GM21619 (cell line): ENCODE measurements around the gene GLT6D1.

Source experiments
- ATAC-seq: cut with Tn5 transposase; IDR thresholded peaks from one replicate; pipeline ENCODE4 v1.9.1; 2021; ENCODE audit not compliant: unreplicated experiment

The GLT6D1 gene

DNA sequence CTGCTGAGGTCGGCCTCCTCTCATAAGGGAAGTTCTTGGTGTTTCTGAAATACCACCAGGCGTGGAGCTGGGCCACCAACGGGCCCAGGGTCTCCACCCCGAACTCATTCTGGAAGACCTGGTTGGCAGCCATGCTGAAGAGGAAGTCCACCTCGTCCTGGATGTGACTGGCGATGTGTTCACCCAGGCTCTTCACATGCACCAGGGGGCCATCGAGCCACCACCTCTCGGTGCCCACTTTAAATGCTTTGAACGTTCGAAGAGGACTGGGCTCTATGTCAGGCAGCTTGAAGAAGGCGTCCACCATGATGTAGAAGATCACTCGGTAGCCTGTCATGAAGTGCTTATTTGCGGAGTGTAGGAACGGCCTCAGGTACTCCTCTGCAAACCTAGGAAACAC is 15.1 kb downstream of the GLT6D1 start:
- no peak for ATAC-seq

DNA sequence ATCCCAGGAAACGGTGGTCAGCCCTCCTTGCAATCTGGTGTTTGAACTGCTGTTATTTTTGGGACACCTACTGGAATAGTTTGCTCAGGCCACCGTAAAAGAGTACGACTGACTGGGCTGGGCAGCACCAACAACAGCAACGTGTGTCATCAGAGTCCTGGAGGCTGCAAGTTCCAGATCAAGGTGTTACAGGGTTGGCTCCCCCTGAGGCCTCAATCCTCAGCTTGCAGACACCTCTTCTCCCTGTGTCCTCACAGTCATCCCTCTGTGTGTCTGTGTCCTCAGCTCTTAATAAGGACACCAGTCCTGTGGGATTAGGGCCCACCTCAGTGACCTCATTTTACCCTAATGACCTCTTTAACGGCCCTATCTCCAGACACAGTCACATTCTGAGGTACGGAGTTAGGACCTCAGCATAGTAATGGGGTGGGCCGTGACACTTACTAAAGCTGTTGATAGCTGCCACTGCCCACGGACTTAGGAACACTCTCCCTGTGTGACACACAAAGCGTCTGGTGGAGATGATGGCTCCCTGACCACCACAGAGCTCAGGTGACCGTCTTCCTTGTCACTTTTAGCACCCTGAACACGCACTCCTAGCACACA is 16.8 kb downstream of the GLT6D1 start:
- ATAC-seq = no peak

DNA sequence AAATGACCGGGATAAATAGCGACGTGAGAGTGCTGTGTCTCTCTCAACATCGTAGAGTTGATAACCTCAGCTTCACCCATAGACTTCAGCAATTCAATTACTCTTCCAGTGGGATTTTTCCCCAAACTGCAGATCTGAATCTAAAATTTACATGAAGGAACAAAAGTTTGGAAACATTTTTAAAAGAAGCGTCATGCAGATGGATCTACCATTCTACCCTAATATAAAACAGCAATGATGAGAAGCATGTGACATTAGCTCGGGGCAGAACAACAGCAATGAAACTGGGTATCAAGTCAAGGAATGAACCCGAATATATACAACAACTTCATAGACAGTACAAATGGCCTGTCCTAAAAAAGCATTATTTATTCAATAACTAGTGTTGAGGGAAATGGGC is 18.8 kb downstream of the GLT6D1 start:
- ATAC-seq = no peak

DNA sequence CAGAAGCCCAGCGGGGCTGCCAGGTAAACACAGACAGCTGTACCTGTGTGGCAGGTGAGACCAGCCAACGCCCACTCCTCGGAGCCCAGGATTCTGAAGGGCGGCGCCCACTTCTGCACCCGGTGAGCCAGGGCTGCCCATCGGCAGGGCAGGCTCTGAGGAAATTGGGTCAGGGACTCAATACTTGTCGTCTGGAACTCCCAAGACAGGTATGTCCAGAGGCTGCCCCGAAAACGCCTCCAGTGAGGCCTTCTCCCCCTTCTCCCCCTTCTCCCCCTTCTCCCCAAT is 19.8 kb downstream of the GLT6D1 start:
- no peak for ATAC-seq

DNA sequence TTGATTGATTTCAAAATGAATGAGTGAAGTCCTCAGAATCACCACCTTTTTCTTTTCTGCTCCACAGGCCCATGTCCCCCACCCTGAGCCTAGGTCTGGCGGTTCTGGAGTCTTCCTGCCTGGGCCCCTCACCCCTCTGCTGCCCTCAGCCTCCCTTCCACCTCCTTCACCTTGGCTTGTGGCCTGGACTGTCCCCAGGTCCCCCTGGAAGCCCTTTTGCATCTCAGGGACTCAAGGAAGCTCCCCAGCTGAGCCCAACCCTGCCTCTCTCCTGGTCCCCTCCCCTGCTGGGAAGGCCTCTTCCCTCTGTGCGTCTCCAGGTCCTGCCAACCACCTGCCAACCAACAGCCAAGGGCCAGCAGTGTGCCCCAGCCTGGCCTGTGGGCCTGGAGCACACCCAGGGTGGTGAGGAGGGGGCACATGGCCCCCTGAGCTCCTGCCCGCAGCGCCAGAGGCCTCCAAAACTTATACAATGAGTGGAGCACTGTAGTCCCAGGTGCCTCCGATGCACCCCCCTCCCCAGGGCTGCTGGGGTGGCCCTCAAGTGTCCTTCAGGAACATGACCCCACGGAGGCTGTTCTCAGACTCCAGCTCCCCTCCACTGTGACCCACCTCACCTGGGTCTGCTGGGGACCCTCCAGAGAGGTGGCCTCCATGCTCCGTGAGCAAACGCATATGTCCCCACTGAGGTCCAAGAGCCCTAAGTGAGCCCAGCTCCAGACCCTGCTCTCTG is 20.3 kb downstream of the GLT6D1 start:
- ATAC-seq = no peak

DNA sequence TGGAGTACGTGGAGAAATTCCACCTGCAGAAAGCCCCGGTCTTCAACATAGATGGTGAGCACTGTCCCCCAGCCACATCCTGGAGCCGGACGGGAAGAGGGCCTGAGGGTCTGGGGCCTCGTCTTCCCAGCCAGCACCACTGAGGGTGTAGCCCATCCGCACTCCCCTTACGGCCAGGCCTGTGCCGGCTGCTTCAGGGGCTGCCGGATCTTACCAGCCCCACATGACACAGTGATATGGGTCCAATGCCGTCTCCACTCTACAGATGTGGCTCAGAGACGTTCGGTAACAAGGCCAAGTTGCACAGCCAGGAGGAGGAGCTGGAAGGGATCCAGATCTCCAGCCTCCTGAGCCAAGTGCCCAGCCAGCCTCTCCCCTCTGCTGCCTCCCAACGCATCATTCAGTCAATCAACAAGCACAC is 21.3 kb downstream of the GLT6D1 start:
- ATAC-seq = no peak

DNA sequence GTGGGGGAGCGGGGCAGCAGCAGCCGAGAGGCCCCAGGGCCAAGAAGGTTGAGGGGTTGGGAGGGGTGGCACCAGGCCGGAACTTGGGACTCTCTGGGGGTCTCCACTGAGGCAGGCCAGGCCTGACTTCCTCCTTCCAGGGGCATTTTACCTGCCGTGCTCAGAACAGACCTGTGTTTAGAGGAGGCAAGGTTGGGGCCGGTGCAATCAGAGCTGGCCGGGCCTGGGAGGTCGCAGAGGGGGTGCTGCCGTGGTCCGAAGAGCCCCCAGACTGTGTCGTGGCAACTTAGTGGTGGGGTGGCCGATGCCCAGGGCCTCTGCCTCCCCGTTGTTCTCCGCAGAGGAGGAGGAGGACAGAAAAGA is 21.8 kb downstream of the GLT6D1 start:
- ATAC-seq = no peak

DNA sequence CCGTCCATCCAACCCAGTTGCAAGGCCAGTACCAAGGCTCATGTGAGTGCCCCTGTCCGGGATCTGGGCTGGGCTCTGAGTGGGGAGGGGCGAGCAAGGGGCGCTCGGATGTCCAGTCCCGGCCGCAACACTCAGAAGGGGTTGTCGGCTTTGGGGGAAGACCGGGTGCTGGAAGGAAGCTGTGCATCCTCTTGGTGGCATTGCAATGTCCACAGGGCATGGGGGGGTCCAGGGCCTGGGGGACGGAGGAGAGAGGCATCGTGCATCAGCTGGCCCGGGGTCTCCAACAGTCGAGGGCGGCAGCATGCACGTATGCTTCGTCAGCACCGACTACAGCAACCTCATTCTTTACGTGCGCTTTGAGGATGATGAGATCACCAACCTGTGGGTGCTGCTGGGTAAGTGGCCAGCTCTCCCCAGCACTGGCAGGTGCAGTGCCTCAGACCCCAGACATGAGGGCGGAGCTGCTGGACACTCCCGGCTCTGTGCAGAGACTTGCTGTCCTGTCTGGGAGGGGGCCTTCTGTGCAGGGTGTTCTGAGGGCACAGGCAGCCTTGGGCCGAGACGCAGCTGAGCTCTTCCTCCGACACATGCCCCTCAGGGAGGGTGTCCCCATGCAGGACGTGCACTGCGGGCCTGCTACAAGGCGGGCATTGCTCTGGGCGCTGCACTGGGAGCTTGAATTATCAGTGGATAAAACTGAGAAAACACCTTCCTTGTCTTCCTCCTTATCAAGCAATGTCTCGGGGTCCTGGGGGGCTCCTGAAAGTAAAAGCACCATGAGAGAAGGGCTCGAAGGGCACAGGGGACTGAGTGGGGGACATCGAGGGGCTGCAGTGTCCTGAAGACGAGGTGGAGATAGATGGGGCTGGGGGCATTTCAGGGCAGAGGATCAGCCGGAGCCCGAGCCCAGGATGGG is 22.5 kb downstream of the GLT6D1 start:
- ATAC-seq = no peak

DNA sequence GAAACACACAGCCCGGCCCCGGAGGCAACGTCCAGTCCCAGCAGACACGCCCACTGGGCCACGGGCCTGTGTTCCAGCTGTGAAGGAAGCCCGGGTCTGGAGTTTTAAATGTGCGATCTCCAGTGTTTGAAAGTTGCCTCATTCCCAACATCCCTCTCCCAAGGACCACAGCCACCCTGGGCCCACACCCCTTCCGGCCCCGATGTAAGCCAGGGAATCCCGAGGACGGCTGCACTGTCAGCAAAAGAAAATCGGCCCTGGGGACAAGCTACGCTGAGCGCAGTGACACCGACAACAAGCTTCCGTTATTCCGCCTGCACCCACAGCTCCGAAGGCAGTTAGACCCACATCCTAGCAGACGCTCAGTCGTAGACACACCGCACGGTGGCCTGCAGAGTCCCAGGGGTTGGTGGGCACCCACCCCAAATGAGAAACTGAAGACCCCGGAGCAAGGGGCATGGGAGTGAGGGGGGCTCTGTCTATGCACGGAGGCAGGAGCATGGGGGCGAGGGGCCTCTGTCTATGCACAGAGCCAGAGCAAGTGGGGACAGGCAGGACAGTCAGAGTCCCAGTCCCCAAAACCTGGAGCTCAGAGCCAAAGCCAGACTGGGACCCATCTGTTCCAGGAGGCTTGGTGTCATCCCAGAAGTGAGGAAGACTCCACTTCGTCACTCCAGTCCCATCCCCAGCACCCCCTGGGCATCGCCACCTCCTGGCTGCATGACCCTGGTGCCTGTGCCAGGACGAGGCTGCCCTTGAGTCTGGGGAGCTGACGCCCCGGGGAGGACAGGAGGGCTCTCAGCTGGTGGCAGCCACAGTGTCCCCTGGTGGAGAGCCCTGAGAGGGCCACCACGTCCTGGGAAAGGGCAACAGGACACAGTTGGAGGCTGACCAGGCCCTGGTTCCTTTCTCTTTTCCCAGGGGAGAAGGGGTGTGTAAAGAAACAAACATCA is 23.4 kb downstream of the GLT6D1 start:
- no peak for ATAC-seq

DNA sequence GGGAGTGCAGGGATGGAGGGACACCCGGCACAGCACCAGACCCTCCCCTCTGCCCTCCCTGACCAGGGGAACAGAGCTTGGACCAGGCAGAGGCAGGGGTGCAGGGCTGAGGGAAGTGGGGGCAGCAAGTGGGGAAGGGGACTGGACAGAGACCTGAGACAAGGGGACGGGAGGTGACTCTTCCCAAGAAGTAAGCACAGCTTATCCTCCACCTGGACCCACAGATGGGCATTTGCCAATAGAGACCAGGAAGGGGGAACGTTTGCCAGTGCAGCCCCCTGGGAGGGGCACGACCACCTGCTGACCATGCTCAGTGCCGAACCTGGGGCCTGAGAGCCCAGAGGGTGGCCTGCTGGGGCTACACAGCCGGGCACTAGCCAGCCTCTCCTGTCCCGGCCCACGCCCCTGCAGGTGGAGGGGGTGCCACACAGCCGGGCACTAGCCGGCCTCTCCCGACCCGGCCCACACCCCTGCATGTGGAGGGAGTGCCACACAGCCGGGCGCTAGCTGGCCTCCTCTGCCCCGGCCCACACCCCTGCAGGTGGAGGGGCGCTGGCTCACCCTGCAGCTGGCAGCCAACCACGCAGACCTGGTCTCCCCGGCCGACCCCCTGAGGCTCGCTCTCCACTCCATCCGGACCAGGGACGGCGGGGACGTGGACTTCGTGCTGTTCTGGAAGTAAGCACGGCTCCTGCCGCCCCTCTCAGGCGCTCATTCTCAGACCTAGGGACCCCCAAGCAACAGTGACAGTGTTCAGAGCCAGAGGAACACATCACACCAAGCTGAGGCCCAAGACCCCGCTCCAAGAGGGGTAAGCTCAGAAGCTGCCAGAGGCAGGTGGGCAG is 24.3 kb downstream of the GLT6D1 start:
- ATAC-seq = no peak

DNA sequence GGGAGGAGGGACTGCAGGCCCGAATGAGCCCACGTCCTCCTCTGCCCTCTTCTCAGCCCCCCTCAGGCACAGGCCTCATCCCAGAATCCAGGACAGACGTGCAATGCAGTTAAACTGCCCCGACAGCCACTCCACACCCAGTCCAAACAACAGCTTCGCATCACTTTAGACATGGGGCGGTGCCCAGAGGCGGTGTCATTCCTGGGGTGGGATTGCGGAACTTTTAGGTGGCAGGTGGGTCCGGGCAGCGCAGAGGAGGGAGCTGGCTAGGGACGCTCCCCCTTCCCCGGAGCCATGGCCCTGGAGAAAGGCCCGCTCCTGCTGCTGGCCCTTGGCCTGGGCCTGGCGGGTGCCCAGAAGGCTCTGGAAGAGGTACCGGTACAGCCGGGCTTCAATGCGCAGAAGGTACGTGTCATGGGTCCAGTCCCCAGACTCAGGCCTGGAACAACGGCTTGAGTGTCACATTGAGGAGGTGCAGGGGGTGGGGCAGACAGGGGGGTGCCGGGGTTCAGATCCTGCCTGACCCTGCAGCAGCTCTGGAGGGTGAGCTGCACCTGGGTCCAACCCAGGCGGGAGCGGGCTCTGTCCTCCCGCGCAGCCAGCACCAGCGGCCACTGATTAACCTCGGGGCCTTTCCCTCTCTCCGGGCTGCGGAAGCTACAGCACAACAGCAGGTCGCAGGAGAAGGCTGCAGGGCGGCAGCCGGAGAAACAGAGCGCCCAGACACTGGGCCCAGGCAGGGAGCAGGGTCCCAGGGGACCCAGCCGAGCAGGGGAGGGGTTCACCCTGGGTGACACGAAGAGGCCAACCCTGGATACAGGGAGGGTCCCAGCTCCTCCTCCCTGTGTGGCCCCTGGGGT is 25.2 kb downstream of the GLT6D1 start:
- ATAC-seq = no peak

DNA sequence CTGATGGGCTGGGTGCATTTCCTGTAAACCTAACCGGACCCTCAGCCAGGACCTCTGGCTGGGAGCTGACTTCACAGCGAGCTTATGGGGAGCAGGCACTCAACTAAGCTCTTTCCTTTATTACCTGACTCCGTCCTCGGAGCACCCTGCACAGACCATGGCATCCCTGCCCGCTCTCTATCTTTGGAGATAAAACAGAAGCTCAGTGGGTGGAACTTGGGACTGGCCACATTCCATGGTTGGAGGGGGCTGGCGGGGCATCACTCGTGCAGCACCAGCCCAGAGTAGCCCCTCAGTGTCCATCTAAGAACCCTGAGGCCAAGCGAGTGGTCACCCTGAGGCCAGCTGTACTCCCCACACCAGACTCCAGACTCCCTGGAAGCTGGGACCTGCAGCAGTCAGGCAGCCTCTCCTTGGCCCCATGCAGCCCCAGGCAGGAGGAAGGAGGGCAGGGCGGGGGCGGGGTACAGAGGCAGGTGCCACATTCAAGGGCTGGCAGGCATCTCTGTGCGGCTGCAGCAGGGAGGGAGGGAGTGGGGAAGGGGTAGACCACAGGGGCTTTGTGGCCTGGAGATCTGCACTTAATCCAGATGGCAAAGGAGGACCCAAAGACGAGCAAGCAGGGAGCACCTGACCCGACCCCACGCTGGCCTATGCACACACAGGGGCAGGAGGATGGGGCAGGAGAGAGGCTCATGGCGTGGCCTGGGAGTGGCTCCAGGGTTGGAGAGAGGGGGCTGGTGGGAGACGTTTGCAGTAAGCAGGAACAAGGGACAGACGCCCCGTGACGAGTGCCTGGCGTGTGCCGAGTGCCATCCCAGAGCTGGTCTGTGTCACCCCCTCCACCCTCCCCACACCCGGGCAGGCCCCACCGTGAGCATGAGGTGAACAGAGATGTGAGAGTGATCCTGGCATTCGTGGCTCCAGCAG is 26.1 kb downstream of the GLT6D1 start:
- no peak for ATAC-seq

DNA sequence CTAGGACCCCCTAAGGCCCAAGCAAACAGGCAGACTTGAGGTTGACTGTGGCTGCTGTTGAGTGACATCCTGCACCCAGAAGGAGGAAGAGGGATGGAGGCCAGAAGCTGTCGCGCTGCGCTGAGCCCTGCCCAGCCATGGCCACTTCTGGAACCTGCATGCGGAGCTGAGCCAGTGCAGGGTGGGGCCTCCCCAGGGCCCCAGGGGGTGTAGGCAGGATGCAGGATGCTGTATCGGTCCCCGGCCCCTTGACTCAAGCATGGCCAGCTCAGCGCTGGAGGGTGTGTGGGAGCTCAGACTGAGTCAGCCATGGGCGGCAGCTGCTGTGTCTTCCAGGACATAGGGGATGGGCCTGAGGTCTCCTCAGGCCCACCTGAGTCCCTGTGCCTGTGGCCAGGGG is 26.9 kb downstream of the GLT6D1 start:
- ATAC-seq = no peak

DNA sequence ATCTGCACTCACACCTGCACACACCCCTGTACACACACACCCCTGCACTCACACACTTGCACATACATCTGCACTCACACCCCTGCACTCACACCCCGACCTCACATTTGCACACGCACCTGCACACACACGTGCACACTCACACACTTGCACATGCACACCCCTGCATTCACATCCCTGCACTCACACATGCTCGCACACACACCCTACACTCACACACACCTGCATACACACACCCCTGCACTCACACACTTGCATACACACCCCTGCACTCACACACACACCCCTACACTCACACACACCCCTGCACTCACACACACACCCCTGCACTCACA is 27.5 kb downstream of the GLT6D1 start:
- no peak for ATAC-seq

DNA sequence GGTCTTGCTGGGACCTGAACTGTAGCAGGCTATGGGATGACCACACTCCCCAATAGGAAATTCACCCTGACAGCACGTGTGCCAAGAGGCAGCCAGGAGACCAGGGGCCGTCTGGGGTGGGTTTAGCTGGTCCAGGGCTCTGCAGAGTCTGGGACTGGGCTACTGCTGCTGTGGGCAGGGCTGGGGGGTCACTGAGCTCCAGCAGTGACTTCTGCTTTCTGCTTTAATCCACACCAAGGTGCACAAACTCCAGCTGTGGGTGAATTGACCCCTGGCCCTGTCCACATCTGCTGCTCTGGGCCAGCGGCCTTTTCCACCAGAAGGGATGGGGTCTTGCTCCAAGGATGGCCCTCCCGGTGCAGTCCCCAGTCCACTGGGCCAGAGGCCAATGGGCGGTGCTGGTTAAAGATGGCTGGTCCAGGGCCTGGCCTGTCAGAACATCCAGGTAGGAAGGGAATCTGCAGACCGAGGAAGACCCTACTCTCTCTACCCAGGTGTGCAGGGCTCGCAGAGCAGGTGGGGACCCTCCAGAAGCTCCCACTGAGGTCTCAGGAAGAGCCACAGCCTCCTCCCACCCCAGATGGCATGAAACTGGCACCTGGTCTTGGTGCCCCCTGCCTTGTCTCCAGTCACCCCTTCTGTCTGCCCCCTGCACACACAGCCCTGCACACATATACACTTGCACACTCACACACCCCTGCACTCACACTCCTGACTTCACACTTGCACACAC is 28.0 kb downstream of the GLT6D1 start:
- ATAC-seq = no peak

DNA sequence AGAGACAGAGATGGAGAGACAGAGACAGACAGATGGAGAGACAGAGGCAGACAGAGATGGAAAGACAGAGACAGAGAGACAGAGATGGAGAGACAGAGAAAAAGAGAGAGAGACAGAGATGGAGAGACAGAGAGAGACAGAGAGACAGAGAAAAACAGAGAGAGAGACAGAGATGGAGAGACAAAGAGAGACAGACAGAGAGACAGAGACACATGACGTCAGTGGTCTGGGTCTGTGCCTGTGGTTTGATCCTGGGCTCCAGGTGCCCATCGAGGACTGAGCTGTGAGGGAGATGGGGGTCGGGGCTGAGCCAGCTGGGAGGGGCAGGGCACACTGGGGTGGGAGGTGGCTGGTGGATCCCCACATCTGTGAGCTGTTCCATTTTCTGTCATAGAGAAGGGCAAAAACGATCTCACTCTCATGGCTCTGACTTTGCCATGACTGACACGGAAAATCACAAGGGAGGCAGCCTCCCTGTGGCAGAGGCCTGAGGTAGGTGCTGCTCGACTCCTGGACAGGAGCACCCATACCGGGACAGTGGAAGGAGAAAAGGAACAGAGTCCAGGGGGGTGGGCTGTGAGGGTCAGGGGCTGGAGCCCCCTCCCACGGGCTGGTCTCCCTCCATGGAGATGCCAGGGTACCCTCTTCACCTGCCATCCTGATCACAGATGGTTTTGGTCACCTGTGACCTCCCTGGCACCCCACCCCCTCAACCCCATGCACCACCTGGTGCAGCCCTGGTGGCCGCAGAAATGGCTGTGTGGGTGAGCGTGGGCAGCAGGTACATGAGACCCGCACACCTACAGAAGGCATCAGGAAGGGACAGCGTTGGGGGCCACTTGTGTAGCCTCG is 28.8 kb downstream of the GLT6D1 start:
- ATAC-seq = no peak
